Bone marrow (tissue), 2 donors: ENCODE results near the gene BUD31.
"Not testable (repeated sequence)": the region's sequence is repeated elsewhere in the genome, so short reads cannot be mapped to it uniquely, and the experiment has no call there.

Experiments
- DNase-seq, 2 donors: peaks; one replicate each; lab custom pipeline; 2025; lab: John Stamatoyannopoulos, UW

BUD31 gene

DNA sequence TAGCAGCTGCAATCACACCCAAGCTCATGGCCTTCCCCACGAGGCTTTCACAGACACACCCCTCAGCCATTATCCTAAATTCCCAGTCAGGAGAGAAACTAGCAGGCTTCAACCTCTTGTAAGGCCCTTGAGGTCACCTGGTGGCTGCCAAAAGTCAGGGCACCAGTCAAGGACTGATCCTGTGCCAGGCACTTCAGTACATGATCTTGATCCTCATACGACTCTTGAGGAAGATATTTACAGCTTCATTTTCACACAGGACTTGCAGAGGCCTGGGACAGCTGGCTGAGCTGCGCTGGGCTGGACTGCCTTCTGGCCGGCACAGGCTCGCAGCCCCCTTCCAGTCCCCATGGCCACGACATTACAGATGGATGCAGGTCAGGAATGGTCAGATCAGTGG, 9.2 kb upstream of the BUD31 start:
- DNase-seq: no peak

DNA sequence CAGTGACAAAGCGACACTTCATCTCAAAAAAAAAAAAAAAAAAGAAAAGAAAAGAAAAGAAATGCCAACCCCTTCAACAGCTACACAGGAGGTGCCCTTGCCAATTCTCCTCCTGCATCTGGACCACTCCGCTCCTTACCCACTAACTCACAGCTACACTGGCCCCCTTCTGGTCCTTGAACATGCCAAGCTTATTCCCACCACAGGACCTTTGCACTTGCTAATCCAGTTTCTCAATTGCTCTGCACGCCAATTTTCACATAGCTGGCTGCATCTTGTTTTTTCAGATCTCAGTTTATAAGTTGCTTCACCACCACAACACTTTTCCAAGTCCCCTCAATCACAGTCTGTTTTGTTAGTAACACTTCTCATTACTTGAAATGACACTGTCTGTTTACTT, 5.9 kb upstream of the BUD31 start:
- no peak for DNase-seq

DNA sequence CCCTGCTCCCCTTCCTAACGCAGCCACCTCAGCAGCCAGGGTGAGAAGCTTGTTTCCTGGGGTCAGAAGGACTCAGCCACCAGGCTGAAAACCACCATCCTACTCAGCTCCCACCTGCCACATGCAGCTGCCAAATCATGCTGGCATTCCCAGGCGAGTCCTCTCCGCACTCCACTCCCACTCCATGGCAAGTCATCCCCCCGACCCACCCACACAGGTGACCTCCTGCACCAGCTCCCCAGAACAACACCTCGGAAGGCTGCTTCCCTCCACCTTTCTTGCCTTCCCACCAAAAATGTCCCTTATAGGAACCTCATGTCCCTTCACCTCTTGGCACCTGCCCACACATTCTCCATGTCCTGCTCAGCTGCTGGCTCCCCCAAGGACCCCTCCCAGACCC, 5.0 kb upstream of the BUD31 start:
- no peak for DNase-seq

- DNase-seq: no peak
Observed at GRCh38 chr7:99404235-99404976, 4.4 kb upstream of the BUD31 start.

DNA sequence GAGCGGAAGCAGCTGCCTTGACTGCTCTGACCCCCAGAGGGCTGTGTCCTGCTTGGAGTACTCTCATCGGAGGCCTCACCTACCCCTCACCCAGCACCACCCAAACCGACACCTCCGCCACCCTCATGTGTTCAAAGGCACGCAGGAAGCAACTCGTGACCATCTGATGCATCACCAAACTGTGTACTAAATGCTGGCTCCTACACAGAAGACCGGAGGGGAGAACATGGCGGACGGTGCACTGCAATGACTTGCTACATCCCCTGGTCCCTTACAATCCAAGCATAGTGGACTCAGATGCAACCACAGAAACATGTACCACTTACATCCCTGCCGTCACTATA, 3.8 kb upstream of the BUD31 start:
- no peak for DNase-seq

- DNase-seq: no peak
Observed at GRCh38 chr7:99406557-99406956, 2.2 kb upstream of the BUD31 start.

DNA sequence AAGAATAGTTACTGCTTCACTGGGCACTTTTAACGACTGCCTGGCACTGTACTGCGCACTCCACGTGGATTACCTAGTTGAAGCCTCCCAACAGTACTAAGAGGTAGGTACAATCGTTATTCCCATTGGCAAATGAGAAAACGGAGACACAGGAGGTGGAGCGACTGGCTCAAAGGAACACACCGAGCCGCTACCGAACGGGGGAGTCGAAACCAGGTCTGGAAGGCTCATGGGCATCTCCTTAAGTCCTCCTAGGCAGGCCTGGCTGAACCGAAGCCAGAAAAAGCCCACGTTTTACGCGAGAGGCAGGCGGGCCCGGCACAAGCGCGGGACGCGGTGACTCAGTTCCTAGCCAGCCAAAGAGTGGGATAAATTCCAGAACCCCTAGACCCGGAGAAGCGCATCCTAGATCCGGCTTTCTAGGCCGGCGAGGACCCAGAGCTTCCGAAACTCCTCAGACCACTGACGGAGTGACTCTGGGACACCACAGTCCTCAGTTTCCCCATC, 844 bp upstream of the BUD31 start:
- peak in 1 of 2 donors; percentile 61 for DNase-seq

GRCh38 chr7:99409192-99409572, 413 bp downstream of the BUD31 start:
- DNase-seq: no peak

- DNase-seq: no peak
Observed at GRCh38 chr7:99409806-99410205, 1.0 kb downstream of the BUD31 start.

DNA sequence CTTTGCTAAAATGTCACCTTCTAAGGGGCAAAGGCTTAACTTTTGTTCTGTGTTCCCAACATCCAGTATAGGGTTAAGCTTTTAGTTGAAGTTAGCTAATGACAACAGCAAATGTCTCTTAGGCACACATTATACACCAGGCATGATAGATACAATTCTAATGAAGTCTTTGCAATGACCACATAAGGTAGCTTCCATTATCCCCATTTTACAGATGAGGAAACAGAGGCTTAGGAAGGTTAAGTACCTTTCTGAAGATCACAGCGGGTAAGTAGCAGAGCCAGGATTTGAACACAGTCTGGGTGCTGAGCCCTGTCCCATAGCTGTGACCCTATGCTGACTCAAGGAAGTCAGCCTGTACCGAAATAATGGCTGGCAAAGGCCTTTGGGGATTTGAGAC, 1.9 kb downstream of the BUD31 start:
- DNase-seq: no peak

- not testable (repeated sequence) for DNase-seq
Observed at GRCh38 chr7:99415513-99416127, 6.9 kb downstream of the BUD31 start.

- no peak for DNase-seq
Observed at GRCh38 chr7:99418260-99418659, 9.5 kb downstream of the BUD31 start.

DNA sequence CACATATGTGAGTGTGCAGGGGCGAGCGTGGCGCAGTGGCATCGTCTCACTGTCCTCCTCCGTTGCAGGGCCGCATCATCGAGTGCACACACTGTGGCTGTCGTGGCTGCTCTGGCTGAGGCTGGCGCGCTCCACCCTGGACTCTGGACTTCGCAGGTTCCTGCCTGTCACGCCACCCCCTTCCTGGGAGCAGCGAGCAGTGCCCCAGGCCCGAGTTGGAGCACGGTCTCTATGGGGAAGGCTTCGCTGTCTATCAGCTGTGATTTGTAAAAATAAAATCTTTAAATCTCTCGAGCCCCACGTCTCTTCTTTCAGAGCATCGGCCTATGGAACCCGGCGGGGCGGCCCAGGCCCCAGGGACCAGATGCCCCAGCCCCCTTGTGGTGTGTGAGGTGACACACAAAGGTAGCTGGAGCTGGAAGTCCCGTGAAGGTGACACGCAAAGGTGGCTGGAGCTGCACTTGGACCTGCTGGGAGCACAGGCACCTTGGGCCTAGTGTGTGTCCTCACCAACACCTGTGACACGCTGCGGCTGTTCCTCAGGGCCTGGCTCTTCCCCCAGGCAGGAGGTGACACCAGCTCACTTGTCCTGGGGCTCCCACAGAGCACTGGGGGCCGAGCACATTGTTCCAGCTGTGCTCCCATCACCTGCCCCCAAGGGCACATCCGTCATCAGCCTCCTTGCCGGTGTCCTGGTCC, 10.7 kb downstream of the BUD31 start:
- DNase-seq: no peak

- no peak for DNase-seq
Observed at GRCh38 chr7:99420213-99420612, 11.4 kb downstream of the BUD31 start.

GRCh38 chr7:99420986-99421385, 12.2 kb downstream of the BUD31 start:
- no peak for DNase-seq

DNA sequence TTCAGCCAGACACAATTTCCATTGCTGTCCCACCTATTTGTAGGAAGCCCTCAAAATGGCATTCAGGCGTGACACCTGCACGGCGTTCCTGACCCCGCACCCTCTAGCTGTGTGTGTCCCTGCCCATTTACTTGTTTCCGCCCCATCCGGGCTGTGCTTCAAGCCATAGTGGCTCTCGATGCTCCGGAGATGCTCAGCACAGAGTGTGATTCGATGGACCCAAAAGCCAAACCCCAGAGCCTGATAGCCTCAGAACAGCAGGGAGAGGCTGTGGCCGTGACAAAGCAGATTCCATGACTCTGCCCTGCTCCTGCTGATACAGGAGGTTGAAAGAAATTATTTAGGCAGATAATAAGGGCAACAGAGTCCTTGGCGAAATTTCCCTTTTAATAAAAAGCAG, 13.4 kb downstream of the BUD31 start:
- DNase-seq: no peak

DNA sequence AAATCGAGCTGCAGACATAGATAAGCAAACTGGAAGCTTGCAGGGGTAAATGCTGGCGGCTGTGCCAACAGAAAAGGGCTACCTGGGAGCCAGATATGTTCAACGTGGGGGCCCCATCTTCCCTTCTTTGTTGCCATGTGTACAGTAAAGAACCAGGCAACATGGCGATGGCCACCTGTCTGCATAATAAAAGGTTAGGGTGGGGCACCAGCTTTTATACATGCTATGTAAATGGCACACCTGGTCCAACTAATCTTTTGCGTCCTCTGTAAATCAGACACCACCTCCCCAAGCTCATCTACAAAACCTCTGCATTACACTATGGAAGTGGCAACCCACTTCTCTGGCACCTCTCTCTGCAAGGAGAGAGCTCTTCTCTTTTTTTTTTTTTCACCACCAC, 13.9 kb downstream of the BUD31 start:
- no peak for DNase-seq

DNA sequence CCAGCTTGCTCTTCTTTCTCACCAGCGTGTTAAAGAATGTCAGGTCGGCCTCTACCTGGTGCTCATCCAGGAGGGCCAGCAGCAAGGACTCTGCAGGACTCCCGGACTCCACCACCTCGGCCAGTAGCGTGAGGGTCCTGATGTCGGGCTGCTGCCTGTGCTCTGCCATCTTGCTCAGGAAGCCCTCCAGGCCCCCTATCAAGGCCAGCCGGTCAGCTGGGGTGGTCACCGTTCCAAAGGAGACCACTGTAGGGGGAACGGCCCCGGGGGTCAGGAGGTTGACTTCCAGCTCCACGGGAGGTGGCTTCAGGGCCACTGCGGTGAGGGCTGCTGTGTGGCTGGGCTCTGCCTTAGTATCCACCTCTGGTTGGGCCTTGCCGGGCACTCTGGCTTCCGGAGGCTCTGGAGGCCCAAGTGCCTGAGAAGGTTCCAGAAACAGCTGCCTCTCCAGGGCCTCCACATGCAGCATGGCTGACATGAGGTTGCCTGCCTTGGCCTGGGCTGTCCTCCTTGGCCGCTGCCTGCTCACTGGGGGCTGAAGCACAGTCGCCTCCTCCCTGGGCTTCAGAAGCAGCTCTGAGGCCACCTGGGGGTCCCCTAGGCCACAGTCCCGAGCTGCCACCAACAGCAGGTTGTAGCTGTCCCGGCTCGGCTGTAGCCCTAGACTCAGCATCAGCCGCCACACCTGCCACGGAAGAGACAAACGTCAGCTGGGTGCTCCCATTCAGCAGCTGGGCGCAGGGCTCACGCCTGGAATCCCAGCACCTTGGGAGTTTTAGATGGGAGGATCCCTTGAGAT, 16.4 kb downstream of the BUD31 start:
- no peak for DNase-seq

GRCh38 chr7:99428972-99429566, 20.3 kb downstream of the BUD31 start:
- DNase-seq: no peak

GRCh38 chr7:99429756-99430155, 21.0 kb downstream of the BUD31 start:
- DNase-seq: no peak

DNA sequence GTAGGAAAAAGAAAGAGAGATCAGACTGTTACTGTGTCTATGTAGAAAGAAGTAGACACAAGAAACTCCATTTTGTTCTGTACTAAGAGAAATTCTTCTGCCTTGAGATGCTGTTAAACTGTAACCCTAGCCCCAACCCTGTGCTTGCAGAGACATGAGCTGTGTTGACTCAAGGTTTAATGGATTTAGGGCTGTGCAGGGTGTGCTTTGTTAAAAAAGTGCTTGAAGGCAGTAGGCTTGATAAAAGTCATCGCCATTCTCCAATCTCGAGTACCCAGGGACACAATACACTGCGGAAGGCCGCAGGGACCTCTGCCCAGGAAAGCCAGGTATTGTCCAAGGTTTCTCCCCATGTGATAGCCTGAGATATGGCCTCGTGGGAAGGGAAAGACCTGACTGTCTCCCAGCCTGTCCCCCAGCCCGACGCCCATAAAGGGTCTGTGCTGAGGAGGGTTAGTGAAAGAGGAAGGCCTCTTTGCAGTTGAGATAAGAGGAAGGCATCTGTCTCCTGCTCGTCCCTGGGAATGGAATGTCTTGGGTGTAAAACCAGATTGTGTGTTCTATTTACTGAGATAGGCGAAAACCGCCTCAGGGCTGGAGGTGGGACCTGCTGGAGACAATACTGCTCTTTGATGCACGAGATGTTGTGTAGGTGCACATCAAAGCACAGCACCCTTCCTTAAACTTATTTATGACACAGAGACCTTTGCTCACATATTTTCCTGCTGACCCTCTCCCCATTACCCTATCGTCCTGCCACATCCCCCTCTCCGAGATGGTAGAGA, 23.2 kb downstream of the BUD31 start:
- DNase-seq: not testable (repeated sequence)
